Breast epithelium (tissue), 4 donors: Measurements from ENCODE around the gene MT1G. TPM values are rescaled to one million over a fixed set of nuclear protein-coding genes. Genes with fewer than 3 reads are reported as not detected.

Experiments
- DNase-seq, 2 donors: peaks; one replicate each; pipeline ENCODE4 v3.0.0-alpha.2; 2019; ENCODE audit warnings: low spot score in 2 of 2
- H3K27ac ChIP-seq, 2 donors: fragments of 200-600 bp; sonication (generic) in 1 of 2; one replicate each; pipeline ENCODE4 v1.5.1; 2016 to 2019; ENCODE audit warnings: mild to moderate bottlenecking in 1 of 2
- H3K27me3 ChIP-seq, 2 donors: fragments of 200-600 bp; sonication (generic) in 1 of 2; one replicate each; pipeline versions ENCODE4 v1.5.1 to v1.6.0; 2017 to 2019; ENCODE audit warnings: control low read depth in 1 of 2, mild to moderate bottlenecking in 1 of 2
- H3K36me3 ChIP-seq: fragments of 200-600 bp; one replicate; pipeline ENCODE4 v1.5.1; 2019
- H3K4me1 ChIP-seq, 2 donors: fragments of 200-600 bp; sonication (generic); one replicate each; pipeline ENCODE4 v1.5.1; 2016 to 2019; ENCODE audit warnings: control low read depth in 1 of 2
- H3K4me3 ChIP-seq, 3 donors: fragments of 200-600 bp; sonication (generic); 1 replicate in 2 of 3; 2 replicates in 1 of 3; pipeline ENCODE4 v1.5.1; 2016 to 2019; ENCODE audit warnings: mild to moderate bottlenecking in 3 of 3, moderate library complexity in 2 of 3
- H3K9me3 ChIP-seq, 2 donors: fragments of 200-600 bp; sonication (generic) in 1 of 2; one replicate each; pipeline ENCODE4 v1.5.1; 2016 to 2019; ENCODE audit warnings: control low read depth in 1 of 2
- CTCF ChIP-seq, 3 donors: fragments of 450-650 bp; IDR thresholded peaks; one replicate each; pipeline ENCODE4 v1.5.1; 2016 to 2017; ENCODE audit warnings: antibody characterized with exemption in 3 of 3, mild to moderate bottlenecking in 3 of 3, moderate library complexity in 3 of 3
- POLR2A ChIP-seq: fragments of 450-650 bp; IDR thresholded peaks from one replicate; pipeline ENCODE4 v1.6.1; 2016; ENCODE audit warnings: antibody characterized with exemption, mild to moderate bottlenecking, moderate library complexity
- POLR2AphosphoS5 ChIP-seq, 3 donors: sonication (generic); formaldehyde crosslinking; IDR thresholded peaks; one replicate each; pipeline ENCODE4 v1.6.1; 2017; ENCODE audit warnings: antibody characterized with exemption in 3 of 3
- intact Hi-C: fragments of 100-400 bp; cut with DNase I; formaldehyde crosslinking; loops from one replicate; pipeline ENCODE4 v1.15.1; 2023; ENCODE audit warnings: low total_unique reads
- total RNA-seq, 3 donors: library from RNA; depleted of rRNA; stranded (reverse); fragments of >200 nt; gene quantifications; one replicate each; pipeline ENCODE4 v1.1.0, GENCODE V29; 2016

MT1G gene
- total RNA-seq, 3 donors from 2014 or later = 20.0 to 224 (median 48.3) TPM

- DNase-seq = no peak
These were observed 9.5 kb downstream of the MT1G start for GRCh38 chr16:56658327-56658875.

GRCh38 chr16:56657555-56658326 lies 10.1 kb downstream of the MT1G start, which contains the start of gene MT1F:
Gene MT1F (plus strand): TSS chr16:56657959. CDS start chr16:56658059, 100 bp downstream.
- intact Hi-C loops = no loop called here
- peak; percentile 95 to 96 for DNase-seq
- H3K27ac ChIP-seq = peak within 1 kb of the TSS; percentile 80 to 94
- H3K4me1 ChIP-seq = peaks cover 3 to 7% of the 10 kb centered on the region in 2 donors
- peak in 2 of 3 donors; percentile 10 to 29 for TF ChIP-seq POLR2AphosphoS5 (IDR thresholded peaks at IDR 0.05)
- TF ChIP-seq CTCF (IDR thresholded peaks at IDR 0.05) = no peak
- TF ChIP-seq POLR2A = no peak
- H3K9me3 ChIP-seq = no peaks in the 10 kb centered on the region
- H3K36me3 ChIP-seq = no peaks in the 10 kb centered on the region
- peak within 1 kb of the TSS; percentile 43 to 92 (median 77) for H3K4me3 ChIP-seq
- H3K27me3 ChIP-seq = peaks cover 0 to 1% of the 10 kb centered on the region in 2 donors

More at GRCh38 chr16:56658327-56658875, 9.5 kb downstream of the MT1G start:
- Histone ChIP-seq H3K4me3 (peak overlapping the region; percentile 43 to 92 (median 77)), H3K27me3 (peaks cover 2 to 5% of the 10 kb centered on the region in 2 donors), H3K36me3 (no peaks in the 10 kb centered on the region), H3K27ac (peak overlapping the region; percentile 80 to 94), H3K4me1 (peaks cover 3 to 7% of the 10 kb centered on the region in 2 donors), H3K9me3 (no peaks in the 10 kb centered on the region)
- TF ChIP-seq POLR2AphosphoS5 (IDR thresholded peaks at IDR 0.05) = no peak
- TF ChIP-seq POLR2A = no peak
- TF ChIP-seq CTCF (IDR thresholded peaks at IDR 0.05) = no peak
- intact Hi-C loops = no loop called here

GRCh38 chr16:56653218-56653617 lies 14.6 kb downstream of the MT1G start:
- intact Hi-C loops = no loop called here
- H3K9me3 ChIP-seq = no peaks in the 10 kb centered on the region
- DNase-seq = no peak
- no peaks in the 10 kb centered on the region for H3K27me3 ChIP-seq
- no peak overlapping the region for H3K4me3 ChIP-seq
- no peaks in the 10 kb centered on the region for H3K36me3 ChIP-seq
- peaks cover 0 to 1% of the 10 kb centered on the region in 2 donors for H3K4me1 ChIP-seq
- H3K27ac ChIP-seq = no peak overlapping the region
- TF ChIP-seq CTCF (IDR thresholded peaks at IDR 0.05) = no peak
- TF ChIP-seq POLR2A = no peak
- TF ChIP-seq POLR2AphosphoS5 (IDR thresholded peaks at IDR 0.05) = no peak

DNA sequence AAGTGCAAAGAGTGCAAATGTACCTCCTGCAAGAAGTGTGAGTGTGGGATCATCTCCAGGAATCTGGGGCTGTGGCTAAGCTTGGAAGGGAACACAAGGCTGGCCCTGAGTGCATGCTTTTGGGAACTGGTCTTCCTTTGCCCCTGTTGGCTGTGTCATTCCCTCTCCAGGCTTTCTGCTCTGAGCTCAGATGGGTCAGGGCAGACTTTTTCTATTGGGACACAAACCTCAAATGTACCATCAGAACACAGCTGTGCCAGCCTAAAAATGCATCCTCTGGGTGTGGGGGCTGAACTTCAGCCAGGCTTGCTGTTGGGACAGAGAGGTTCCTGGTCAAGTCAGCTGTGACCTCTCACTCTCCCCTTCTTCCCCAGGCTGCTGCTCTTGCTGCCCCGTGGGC lies 15.3 kb downstream of the MT1G start:
- Histone ChIP-seq H3K27me3 (no peaks in the 10 kb centered on the region), H3K4me3 (no peak overlapping the region), H3K27ac (no peak overlapping the region), H3K4me1 (no peaks in the 10 kb centered on the region), H3K9me3 (no peaks in the 10 kb centered on the region), H3K36me3 (no peaks in the 10 kb centered on the region)
- intact Hi-C loops = no loop called here
- no peak for DNase-seq
- TF ChIP-seq POLR2AphosphoS5 (IDR thresholded peaks at IDR 0.05) (no peak), POLR2A (no peak), CTCF (IDR thresholded peaks at IDR 0.05) (no peak)

- no peak for TF ChIP-seq POLR2A
- TF ChIP-seq CTCF (IDR thresholded peaks at IDR 0.05) = no peak
- no peak for TF ChIP-seq POLR2AphosphoS5 (IDR thresholded peaks at IDR 0.05)
- no peaks in the 10 kb centered on the region for H3K9me3 ChIP-seq
- no peaks in the 10 kb centered on the region for H3K36me3 ChIP-seq
- intact Hi-C loops = no loop called here
- H3K27ac ChIP-seq = no peak within 1 kb of the TSS
- no peaks in the 10 kb centered on the region for H3K27me3 ChIP-seq
- no peak for DNase-seq
- no peak within 1 kb of the TSS for H3K4me3 ChIP-seq
- H3K4me1 ChIP-seq = no peaks in the 10 kb centered on the region
These were observed 16.3 kb downstream of the MT1G start, which contains the start of gene MT1B for GRCh38 chr16:56651586-56651985. Gene MT1B (plus strand): TSS chr16:56651886. CDS start chr16:56651954, 68 bp downstream.
